NCI-H446 (cell line): ENCODE results near the gene GALNT9.

Experiments used
- DNase-seq, 2 experiments: peaks; one replicate each; lab custom pipeline; 2025; lab: John Stamatoyannopoulos, UW

The GALNT9 gene

DNA sequence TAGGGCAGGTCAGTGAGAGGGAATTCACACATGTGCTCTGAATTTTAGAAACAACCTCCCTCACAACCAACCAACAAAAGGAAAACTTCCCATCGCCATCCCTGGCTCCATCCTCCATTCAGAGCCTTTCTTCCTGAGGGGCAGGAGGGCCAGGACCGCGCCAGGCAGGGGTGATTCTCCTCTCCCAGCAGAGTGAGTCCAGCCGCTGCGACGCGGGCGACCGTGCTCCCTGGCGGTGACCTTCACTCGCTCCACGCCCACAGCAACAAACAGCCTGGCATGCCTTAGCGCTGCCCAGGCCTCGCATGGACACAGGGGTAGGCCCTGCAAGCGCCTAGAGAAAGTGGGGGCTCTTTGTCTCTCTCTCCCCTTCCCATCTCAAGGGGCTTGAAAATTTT is 3.7 kb downstream of the GALNT9 start:
- no peak for DNase-seq

DNA sequence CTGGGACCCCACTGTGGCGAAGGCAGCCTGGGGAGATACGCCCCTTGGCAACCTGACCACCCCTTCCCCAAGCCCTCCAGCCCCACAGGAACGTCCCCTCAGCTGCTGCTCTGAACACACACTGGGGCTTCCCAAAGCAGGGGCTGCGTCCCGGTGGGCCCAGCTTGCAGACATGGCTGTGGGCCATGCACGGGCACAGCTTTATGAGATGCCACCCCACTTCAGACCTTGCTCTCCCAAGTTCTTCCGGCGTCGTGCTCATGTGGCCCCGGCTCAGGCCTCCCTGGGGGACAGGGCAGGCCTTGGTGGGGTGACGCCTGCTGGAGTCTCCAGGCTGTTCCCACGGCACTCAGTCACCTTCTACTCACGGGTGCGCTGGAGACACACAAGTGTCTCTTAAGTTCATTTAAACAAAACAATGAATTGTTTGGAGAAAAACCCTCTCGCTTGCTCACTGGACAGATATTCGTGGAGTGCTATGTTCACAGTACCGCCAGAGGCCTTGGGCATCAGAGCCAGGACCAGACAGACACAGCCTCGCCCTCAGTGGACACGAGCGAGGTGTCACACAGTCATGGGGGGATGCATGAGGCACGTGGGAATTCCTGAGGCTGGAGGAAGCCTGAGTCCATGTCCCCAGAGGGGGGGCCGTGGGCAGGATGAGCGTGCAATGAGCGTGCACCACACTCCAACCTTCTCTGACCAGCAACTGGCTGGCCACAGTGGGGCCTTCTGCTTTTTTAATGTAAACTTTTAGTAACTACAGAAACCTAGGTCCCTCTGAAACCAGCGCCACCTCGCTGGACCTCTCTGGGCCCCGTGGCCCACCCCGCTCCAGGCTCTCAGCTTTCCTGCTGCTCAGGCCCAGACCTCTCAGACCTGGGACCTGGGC is 4.3 kb downstream of the GALNT9 start:
- no peak for DNase-seq

DNA sequence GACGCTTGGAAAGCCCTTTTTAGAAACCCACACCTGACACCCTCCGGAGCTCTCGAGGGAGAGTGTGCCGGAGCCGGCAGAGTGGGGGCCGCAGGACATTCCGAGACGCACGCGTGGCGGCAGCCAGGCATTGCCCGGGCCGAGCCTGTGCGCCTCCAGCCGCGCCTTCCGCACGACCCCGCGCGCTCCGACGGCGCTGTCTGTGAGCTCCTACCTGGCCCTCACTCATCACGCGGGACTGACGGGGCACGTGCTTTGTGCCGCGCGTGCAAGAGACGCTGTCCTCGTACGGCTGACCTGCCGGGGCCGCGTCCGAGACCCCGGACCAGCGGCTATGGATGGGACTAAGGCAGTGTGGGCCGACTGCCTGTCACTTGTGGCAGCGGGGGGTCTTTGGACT is 5.2 kb downstream of the GALNT9 start:
- no peak for DNase-seq

DNA sequence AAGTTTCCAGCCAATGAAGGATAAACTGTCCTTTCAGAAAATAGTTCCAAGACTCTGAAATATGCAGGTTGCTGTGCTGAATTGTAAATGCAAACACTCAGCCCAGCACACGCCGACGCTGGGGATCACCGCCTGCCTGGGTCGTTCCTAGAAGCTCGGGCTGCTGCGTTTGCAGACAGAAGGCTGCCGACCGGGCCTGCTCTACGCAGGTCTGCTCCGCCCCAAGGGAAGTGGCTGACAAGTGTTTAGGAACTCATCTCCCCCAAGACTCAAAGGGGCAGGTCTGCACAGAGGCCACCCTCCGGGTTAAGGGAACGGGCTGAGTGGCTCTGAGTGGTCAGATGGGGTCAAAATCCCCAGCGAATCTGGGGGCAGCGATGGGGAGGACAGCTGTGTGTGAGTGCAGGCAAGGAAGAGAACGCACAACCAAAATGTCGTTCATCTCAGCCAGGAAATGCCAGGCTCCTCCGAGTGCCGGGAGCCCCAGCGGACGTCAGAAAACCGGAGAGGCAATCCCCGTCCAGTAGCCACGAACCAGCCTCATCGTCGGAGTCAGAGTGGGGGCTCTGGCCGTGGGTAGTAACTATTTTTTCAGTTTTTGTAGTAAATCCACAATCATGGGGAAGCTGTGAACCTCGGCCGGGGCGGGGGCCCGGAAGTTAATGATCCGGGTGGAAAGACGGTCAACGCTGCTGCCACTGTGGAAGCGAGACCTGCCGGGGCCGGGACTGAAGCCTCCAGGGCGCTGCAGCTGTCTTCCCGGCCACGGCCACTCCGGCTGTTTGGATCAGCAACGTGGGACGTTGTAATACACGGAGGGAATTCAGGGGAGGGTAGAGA is 6.0 kb downstream of the GALNT9 start:
- DNase-seq: no peak

- no peak for DNase-seq
Measured at GRCh38 chr12:132322206-132323132, 6.9 kb downstream of the GALNT9 start.

- DNase-seq: no peak
Measured at GRCh38 chr12:132321321-132322118, 7.9 kb downstream of the GALNT9 start.

- no peak for DNase-seq
Measured at GRCh38 chr12:132320767-132321211, 8.6 kb downstream of the GALNT9 start.

DNA sequence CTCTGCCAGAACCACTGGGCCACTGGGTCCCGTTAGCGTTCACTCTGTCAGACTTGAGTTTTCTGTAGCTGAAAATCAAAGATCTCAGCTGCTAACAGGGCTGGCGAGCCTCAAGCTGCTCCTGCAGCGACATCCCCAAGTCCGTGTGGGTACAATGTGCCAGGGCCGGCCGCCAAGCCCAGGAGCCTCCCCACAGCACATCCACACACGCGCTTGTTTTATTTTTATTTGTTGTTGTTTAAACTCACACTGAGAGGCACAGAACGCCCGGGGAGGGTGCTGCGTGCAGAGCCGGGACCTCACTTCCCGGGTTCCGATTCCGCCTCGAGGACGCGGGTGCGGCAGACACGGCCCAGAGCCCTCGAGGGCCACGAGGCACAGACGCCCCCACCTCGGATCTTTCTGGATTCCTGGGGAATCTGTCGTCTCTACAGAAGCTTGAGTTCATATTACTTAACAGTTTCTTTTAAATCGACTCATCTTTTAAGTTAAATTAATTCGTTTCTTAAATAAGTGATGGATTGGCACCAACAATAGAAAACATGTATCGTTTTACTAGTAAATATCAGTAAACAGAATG is 9.3 kb downstream of the GALNT9 start:
- no peak for DNase-seq

- DNase-seq: no peak
Measured at GRCh38 chr12:132319359-132319950, 9.9 kb downstream of the GALNT9 start.

DNA sequence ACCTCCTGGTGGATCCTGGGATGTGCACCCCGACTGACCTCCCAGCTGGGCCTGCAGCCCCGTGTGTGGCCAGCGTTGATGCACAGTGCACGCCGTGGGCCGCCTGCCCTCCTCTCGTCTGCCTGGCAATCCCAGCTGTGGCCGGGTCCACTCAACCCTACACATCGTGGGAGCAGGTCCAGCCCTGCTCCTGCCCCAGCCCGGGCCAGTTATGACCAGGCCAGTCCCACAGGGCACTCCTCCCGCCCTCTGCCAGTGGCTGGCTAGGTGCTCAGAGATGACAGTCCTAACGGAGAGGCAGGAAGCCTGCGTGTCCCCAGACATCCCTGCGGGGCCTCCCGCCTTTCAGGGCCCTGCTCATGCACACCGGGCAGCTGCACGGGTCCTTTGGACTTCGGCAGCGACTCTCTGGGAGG is 10.8 kb downstream of the GALNT9 start:
- DNase-seq: no peak

GRCh38 chr12:132318135-132318534 is 11.3 kb downstream of the GALNT9 start:
- DNase-seq: no peak

GRCh38 chr12:132317233-132317938 is 12.0 kb downstream of the GALNT9 start:
- DNase-seq: no peak

GRCh38 chr12:132316497-132317232 is 12.7 kb downstream of the GALNT9 start:
- no peak for DNase-seq

GRCh38 chr12:132315951-132316350 is 13.4 kb downstream of the GALNT9 start:
- no peak for DNase-seq

DNA sequence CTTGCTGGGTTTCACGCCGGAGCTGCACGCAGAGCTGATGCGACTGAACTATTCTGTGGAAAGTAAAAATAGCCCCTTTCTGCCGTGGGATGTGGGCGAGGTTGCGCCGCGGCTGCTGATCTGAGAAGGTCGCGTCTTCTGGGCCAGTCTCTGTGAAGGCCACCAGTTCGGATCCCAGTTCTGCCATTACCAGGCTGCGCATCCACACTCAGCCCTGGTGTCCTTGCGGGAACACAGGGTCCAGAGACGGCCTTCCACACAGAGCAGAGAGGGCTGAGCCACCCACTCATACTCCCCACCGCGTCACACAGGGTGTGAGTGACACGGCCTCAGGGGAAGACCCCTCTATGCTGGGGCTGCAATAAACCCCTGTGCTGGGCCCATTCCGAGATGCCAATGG is 13.9 kb downstream of the GALNT9 start:
- no peak for DNase-seq

DNA sequence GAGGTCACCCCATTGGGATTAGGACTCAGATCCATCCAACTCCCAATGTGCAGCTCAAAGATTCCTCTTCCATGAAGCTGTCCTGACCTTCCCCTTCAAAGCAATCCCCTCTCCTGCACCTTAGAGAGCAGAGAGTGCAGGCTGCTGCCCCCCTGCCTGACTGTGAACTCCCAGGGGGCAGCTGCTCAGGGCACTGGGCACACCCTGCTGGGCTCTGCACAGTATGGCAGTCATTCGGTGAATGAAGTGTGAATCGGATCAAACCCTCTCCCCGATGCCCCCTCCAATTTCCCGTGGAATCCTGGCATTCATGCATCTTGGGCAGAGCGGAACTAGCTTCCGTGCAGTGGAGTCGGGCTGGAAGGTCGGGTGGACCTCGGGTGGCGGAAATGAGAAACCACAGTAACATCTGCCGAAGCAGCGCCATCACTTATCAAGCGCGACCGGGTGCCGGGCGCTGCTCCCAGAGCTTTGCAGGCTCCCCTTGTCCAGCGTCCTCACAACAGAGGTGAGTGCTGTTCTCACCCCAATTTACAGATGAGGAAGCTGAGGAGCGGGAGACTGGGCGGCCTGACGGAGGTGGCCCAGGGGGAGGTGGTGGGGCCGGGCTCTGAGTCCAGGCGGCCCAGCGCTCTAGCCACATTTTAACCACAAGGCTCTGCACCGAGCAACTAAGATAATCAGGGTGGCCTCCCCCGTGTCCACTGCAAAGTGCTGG is 14.7 kb downstream of the GALNT9 start:
- no peak for DNase-seq

- DNase-seq: no peak
Measured at GRCh38 chr12:132314035-132314434, 15.4 kb downstream of the GALNT9 start.

GRCh38 chr12:132313182-132313581 is 16.2 kb downstream of the GALNT9 start:
- DNase-seq: no peak
